GM12873 (cell line): Measurements from ENCODE around the gene BBS9.

ENCODE experiments used
- TF ChIP-seq, protein P1 (sequence below): IDR thresholded peaks from 2 replicates; pipeline ENCODE4 v1.5.1; 2012; ENCODE audit warnings: low read depth, mild to moderate bottlenecking, moderate library complexity, low read length, control low read depth; ENCODE audit not compliant: insufficient read depth; ENCODE audit errors: missing control alignments

The BBS9 gene

DNA sequence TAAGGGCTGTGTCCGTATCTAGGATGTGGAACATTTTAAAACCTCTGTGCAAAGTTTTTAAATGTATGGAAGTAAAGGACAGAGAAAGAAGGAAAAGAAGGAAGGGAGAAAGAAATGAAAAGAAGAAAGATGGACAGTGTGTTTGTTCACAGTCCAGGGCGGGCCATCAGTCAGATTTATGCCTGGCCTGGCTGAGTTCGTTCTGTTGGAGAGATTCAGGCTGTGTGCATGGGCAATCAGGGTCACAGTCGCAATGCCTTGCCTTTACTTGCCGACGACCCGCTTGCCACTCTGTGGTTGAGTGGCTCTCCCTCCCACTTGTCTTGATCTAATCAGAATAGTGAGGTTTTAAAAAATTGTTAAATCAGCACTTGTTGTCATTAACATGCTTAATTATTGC is 406.6 kb downstream of the BBS9 start:
- TF ChIP-seq, protein P1, sequence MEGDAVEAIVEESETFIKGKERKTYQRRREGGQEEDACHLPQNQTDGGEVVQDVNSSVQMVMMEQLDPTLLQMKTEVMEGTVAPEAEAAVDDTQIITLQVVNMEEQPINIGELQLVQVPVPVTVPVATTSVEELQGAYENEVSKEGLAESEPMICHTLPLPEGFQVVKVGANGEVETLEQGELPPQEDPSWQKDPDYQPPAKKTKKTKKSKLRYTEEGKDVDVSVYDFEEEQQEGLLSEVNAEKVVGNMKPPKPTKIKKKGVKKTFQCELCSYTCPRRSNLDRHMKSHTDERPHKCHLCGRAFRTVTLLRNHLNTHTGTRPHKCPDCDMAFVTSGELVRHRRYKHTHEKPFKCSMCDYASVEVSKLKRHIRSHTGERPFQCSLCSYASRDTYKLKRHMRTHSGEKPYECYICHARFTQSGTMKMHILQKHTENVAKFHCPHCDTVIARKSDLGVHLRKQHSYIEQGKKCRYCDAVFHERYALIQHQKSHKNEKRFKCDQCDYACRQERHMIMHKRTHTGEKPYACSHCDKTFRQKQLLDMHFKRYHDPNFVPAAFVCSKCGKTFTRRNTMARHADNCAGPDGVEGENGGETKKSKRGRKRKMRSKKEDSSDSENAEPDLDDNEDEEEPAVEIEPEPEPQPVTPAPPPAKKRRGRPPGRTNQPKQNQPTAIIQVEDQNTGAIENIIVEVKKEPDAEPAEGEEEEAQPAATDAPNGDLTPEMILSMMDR, result no peak

DNA sequence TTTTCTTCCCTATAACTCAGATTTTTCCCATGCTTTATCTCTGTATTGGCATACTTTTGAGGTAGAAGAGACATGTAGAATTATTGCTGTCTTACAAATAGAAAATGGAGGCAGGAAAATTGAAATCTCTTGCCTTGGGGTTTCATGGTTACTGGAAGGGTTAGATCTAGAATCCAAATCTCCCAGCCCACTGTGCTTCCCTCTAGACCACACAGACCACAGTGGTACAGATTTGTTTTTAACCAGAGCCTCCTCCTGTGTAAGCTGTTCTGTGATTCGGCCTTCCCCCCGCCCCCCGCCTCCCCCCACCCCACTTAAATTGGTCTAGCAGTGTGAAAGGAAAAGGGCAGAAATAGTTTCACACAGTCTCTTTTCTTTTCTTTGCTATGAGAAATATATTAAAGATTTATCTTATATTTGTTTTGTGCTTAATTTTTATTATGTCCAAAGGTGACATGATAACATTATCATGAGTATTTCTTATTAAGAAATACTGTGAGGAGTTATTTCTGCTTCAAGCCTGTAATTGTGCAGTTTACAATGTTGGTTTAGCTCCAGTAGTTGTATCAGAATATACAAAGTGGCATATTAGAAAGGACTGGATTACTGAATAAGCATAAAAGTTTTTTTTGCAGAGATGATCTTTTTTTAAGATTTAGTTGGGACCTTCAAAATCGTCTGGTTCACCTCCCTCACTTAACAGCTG is 407.2 kb downstream of the BBS9 start:
- TF ChIP-seq, protein P1, result no peak

DNA sequence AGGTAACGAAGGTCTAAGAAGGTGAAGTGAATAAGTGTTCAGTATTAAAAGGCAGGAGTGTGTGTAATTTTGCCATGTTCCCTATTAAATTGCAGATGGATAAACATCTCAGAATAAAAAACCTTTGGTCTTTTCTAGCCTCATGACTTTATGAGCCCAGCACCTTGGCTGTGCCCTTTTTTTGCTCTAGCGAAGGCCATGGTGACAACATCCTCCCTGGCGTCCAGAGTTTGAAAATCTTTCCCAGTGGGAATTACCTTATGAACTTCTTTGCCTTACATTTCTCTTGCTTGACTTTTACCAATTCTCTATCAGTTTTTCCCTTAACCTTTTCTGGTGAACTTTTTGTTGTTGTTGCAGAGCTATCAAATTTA is 407.7 kb downstream of the BBS9 start:
- TF ChIP-seq, protein P1, result no peak

DNA sequence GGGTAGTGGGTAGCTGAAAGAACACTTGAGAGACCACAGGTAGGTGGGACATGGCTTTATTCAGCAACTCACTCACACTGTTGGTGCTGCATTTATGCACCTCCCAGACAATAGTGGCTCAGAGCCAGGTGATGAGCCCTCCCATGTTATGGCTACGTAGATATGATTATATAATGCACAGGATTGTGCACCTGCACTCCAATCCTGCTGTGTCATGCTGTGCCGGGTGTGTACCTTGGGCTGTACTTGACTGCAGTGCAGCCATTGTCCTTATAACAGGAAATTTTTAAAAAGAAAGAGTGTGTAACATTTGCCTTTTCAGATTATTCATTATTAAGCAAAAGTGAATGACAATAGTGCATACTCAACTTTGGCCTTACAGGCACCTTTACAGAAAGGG is 409.8 kb downstream of the BBS9 start:
- TF ChIP-seq, protein P1, result no peak

DNA sequence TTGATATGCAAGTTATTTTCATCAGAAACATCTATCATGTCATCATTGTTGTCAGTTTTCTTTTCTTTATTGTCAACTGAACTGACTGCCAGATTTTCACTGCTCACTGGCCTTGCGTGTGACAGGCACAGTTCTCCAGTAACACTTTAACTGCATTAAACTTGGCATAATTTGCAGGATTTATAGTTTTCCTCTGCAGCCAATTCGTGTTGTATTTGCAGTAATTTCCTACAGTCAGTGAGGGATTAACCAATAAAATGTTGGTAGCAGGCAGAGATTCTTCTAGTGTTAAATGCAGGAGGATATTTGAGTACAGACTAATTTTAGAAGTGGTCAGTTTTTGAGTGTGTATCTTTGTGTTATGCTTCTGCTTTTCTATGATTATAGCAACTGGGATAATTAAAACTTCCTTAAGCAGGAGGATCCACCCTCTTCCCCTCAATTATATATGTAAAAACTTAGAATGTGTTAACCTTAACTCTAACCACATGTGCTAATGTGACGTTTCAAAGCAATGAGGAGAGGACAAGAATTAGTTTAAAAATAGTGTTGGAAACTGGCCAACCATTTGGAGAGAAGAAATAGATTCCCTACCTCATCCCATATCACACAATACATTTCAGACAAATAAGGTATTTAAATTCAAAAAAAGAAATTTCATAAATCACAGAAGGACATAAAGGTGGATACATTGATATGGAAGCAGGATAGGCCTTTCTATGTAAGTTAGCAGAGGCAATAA is 410.5 kb downstream of the BBS9 start:
- TF ChIP-seq, protein P1, result no peak

DNA sequence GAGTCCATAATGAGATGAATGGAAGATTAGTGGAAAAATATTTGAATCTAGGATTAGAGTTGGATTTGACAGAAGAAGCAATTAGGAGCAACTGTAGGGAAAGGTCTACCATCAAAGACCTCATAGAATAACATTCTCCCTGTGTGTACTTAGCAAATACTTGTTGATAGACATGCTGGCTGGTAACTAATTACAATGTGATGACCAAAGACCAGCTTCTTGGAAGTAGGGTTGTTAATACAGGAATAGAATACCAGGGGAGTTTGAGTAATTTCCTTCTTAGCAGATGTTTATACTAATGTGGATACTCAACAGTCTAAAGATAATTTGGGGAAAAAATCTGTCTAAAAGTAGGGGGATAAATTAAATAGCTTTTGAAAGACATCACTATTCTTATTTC is 418.5 kb downstream of the BBS9 start:
- TF ChIP-seq, protein P1, result no peak

DNA sequence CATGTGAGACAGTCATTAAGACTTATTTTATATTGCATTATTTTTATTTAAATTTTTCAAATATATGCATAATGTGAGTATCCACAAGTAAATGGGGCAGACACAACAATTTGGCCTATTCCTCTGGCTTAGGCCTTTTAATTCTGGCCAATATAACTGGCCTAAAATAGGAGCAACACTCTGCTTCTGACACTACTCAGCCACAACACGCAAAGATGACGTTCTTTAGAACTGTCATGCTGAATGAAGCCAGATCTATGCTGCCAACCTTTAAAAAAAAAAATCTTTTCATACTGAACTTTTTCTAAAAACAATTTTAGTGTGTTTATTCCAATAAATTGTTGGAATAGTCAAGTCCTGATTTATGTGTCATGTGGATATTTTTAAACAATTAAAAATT is 421.0 kb downstream of the BBS9 start:
- TF ChIP-seq, protein P1, result no peak
